Measurements from ENCODE around the gene AKT1. TPM values are rescaled to one million over a fixed set of nuclear protein-coding genes. Genes with fewer than 3 reads are reported as not detected.

AKT1 gene
- total and polyA plus RNA-seq, 2 of the 13 experiments (the other 11 are each of a cell fraction or from before 2014, with no cell fraction given), result 96.2 to 116 TPM

- no peak for FAIRE-seq
- TSS peak; percentile 62 for BruUV-seq (replicated peaks)
- no peaks in the 10 kb centered on the region for H3K79me2 ChIP-seq (ENCODE audit: insufficient read depth, low read length)
- POLR2A ChIA-PET, result interaction anchor here (1.0 to 2.8 kb wide), 12 partner anchors 19 to 162 kb away, joined by 3 to 36 read pairs (median 4); partner anchors contain the start of genes CEP170B, SIVA1 and ZBTB42
- H3K4me2 ChIP-seq (ENCODE audit: low read depth, low read length), result peak overlapping the region; percentile 95
- peak overlapping the region; percentile 61 for H3K9ac ChIP-seq (ENCODE audit: insufficient read depth, low read depth, low read length)
- H3K9me3 ChIP-seq (ENCODE audit: low read length), result no peaks in the 10 kb centered on the region
- ATAC-seq, result peak; percentile 93
- H2AFZ ChIP-seq (ENCODE audit: low read length), result no peak overlapping the region
- H3K27me3 ChIP-seq (ENCODE audit: control insufficient read depth in 1 of 2, insufficient read depth in 2 of 2, low read length in 2 of 2), result no peaks in the 10 kb centered on the region; a peak in 1 of 5 replicates
- intact Hi-C loops (cut with micrococcal nuclease; ENCODE audit: unreplicated experiment), result loop anchor here (2.0 kb wide), 1 partner anchor 37 kb away; the partner anchor contains the start of gene CEP170B
- no peaks in the 10 kb centered on the region for H4K20me1 ChIP-seq (ENCODE audit: insufficient read depth, low read length)
- no peaks in the 10 kb centered on the region for H3K36me3 ChIP-seq (replicated peaks in 1 of 2; ENCODE audit: control insufficient read depth in 1 of 2, insufficient read depth in 2 of 2, low read length in 2 of 2)
- CTCF ChIA-PET (ENCODE audit: low intra/inter-chr PET ratio, low total read pairs), result interaction anchor here (1.1 to 3.0 kb wide), 2 partner anchors 43 to 59 kb away, joined by 4 to 10 read pairs; no protein-coding TSS in a partner anchor
- 1% methylated on average over 24 of the region's 39 CpGs for WGBS (ENCODE audit: low lambda C conversion rate)
- DNase-seq (ENCODE audit: low spot score), result peak; percentile 76
- in situ Hi-C loops (cut with HindIII; ENCODE audit: extremely low pct_ligation_motif_present, low pct_unique_long_range_greater_than_20kb), result loop anchor here (5.0 to 10.0 kb wide), 2 partner anchors 40 to 173 kb away; partner anchors contain the start of gene CEP170B
- peak overlapping the region; percentile 56 for H3K27ac ChIP-seq (ENCODE audit: extremely low read length, insufficient read depth, low read length)
- peaks cover 18% of the 10 kb centered on the region for H3K4me1 ChIP-seq (ENCODE audit: insufficient read depth, low read length)
- peak overlapping the region; percentile 66 to 82 (median 77) for H3K4me3 ChIP-seq (replicated peaks in 1 of 3; ENCODE audit: insufficient read depth in 1 of 3, low read depth in 2 of 3, low read length in 3 of 3)
- 0 out of 2 replicates have a peak, but pooled peaks have one; percentile 17 for TF ChIP-seq ZBTB26 (CRISPR knock-in tag; IDR thresholded peaks at IDR 0.05; ENCODE audit: borderline replicate concordance)
- 0 out of 3 replicates have a peak, but pooled peaks have one; percentile 31 for TF ChIP-seq MXI1 (IDR thresholded peaks at IDR 0.05; ENCODE audit: borderline replicate concordance, low read depth, low read length)
- 0 out of 2 replicates have a peak, but pooled peaks have one; percentile 53 for TF ChIP-seq MZF1 (CRISPR knock-in tag; IDR thresholded peaks at IDR 0.05; ENCODE audit: borderline replicate concordance)
- 0 out of 2 replicates have a peak, but pooled peaks have one; percentile 28 for TF ChIP-seq ZNF704 (CRISPR knock-in tag; IDR thresholded peaks at IDR 0.05; ENCODE audit: borderline replicate concordance)
- peak; percentile 27; the same call in 1 of the 2 replicates for TF ChIP-seq ZNF770 (CRISPR knock-in tag; IDR thresholded peaks at IDR 0.05)
- peak; percentile 78; the same call in 1 of the 2 replicates for TF ChIP-seq ZFP91 (CRISPR knock-in tag; IDR thresholded peaks at IDR 0.05; ENCODE audit: borderline replicate concordance)
- 0 out of 2 replicates have a peak, but pooled peaks have one; percentile 8 for TF ChIP-seq RXRB (CRISPR knock-in tag; IDR thresholded peaks at IDR 0.05; ENCODE audit: borderline replicate concordance)
- 0 out of 2 replicates have a peak, but pooled peaks have one; percentile 32 for TF ChIP-seq HBP1 (CRISPR knock-in tag; IDR thresholded peaks at IDR 0.05; ENCODE audit: low read depth)
- TF ChIP-seq LBX2 (CRISPR knock-in tag; IDR thresholded peaks at IDR 0.05; ENCODE audit: borderline replicate concordance), result no peak
These were observed 31.9 kb upstream of the AKT1 start for GRCh38 chr14:104827177-104828055.
